H9 (cell line): ENCODE results near the gene MSH3. TPM values are rescaled to one million over a fixed set of nuclear protein-coding genes. Genes with fewer than 3 reads are reported as not detected.

Source experiments
- DNase-seq: peaks from one replicate; pipeline ENCODE4 v3.0.0-alpha.2; 2017
- H2AFZ ChIP-seq: one replicate; pipeline ENCODE4 v1.6.1; 2013; ENCODE audit warnings: mild to moderate bottlenecking, low read length, control low read depth, moderate library complexity
- H2AK5ac ChIP-seq: 2 replicates; pipeline ENCODE4 v1.6.1; 2013; ENCODE audit warnings: low read length, control low read depth, mixed read lengths; ENCODE audit not compliant: insufficient read length
- H2BK120ac ChIP-seq: one replicate; pipeline ENCODE4 v1.6.1; 2013; ENCODE audit warnings: low read depth, mild to moderate bottlenecking, low read length, control low read depth, inconsistent platforms; ENCODE audit not compliant: poor library complexity, severe bottlenecking
- H2BK12ac ChIP-seq: 2 replicates; pipeline ENCODE4 v1.6.1; 2013; ENCODE audit warnings: low read length, control low read depth, mixed read lengths, low read depth; ENCODE audit not compliant: insufficient read length
- H2BK15ac ChIP-seq: 2 replicates; pipeline ENCODE4 v1.6.1; 2013; ENCODE audit warnings: low read depth, low read length, control low read depth
- H2BK20ac ChIP-seq: one replicate; pipeline ENCODE4 v1.6.1; 2013; ENCODE audit warnings: low read depth, mild to moderate bottlenecking, low read length, control low read depth, inconsistent platforms; ENCODE audit not compliant: poor library complexity, severe bottlenecking
- H2BK5ac ChIP-seq: 2 replicates; pipeline ENCODE4 v1.6.1; 2013; ENCODE audit warnings: low read length, control low read depth, mixed read lengths; ENCODE audit not compliant: insufficient read length
- H3K14ac ChIP-seq: 2 replicates; pipeline ENCODE4 v1.6.1; 2013; ENCODE audit warnings: low read length, control low read depth; ENCODE audit not compliant: insufficient read depth
- H3K18ac ChIP-seq: 2 replicates; pipeline ENCODE4 v1.6.1; 2013; ENCODE audit warnings: low read depth, mild to moderate bottlenecking, mixed read lengths, low read length, control low read depth; ENCODE audit not compliant: insufficient read length
- H3K23ac ChIP-seq: 2 replicates; pipeline ENCODE4 v1.6.1; 2013; ENCODE audit warnings: low read length, control low read depth, mixed read lengths, low read depth; ENCODE audit not compliant: insufficient read length
- H3K23me2 ChIP-seq: 2 replicates; pipeline ENCODE4 v1.6.1; 2013; ENCODE audit warnings: low read depth, mild to moderate bottlenecking, mixed read lengths, low read length, control low read depth; ENCODE audit not compliant: insufficient read length, poor library complexity, severe bottlenecking
- H3K27ac ChIP-seq: 2 replicates; pipeline ENCODE4 v1.5.1; 2013; ENCODE audit warnings: low read length, control low read depth, mixed read lengths, low read depth; ENCODE audit not compliant: insufficient read length
- H3K27me3 ChIP-seq: 2 replicates; pipeline ENCODE4 v1.6.1; 2013; ENCODE audit warnings: low read length, control low read depth, inconsistent platforms; ENCODE audit not compliant: insufficient read depth
- H3K4ac ChIP-seq: 2 replicates; pipeline ENCODE4 v1.6.1; 2013; ENCODE audit warnings: low read depth, mild to moderate bottlenecking, control low read depth, inconsistent platforms, low read length, moderate library complexity
- H3K4me1 ChIP-seq: 2 replicates; pipeline ENCODE4 v1.6.1; 2013; ENCODE audit warnings: low read length, control low read depth, inconsistent platforms; ENCODE audit not compliant: insufficient read depth
- H3K4me2 ChIP-seq: 2 replicates; pipeline ENCODE4 v1.6.1; 2013; ENCODE audit warnings: low read length, control low read depth, mixed read lengths; ENCODE audit not compliant: insufficient read length, insufficient read depth
- H3K56ac ChIP-seq: 2 replicates; pipeline ENCODE4 v1.6.1; 2013; ENCODE audit warnings: low read depth, mild to moderate bottlenecking, mixed read lengths, low read length, control low read depth; ENCODE audit not compliant: insufficient read length
- H3K79me1 ChIP-seq: 2 replicates; pipeline ENCODE4 v1.6.1; 2013; ENCODE audit warnings: low read depth, mild to moderate bottlenecking, moderate library complexity, low read length, control low read depth, inconsistent platforms; ENCODE audit not compliant: insufficient read depth, poor library complexity, severe bottlenecking
- H3K79me2 ChIP-seq: 2 replicates; pipeline ENCODE4 v1.6.1; 2013; ENCODE audit warnings: low read length, control low read depth, inconsistent platforms; ENCODE audit not compliant: insufficient read depth
- H3K9ac ChIP-seq: 2 replicates; pipeline ENCODE4 v1.6.1; 2013; ENCODE audit warnings: low read length, control low read depth, mixed read lengths; ENCODE audit not compliant: insufficient read length; ENCODE audit errors: extremely low read depth
- H3K9me3 ChIP-seq: one replicate; pipeline ENCODE4 v1.6.1; 2013; ENCODE audit warnings: low read depth, low read length, inconsistent platforms; ENCODE audit not compliant: control insufficient read depth
- H3T11ph ChIP-seq: one replicate; pipeline ENCODE4 v1.6.1; 2013; ENCODE audit warnings: mild to moderate bottlenecking, low read length, control low read depth, inconsistent platforms
- H4K20me1 ChIP-seq: one replicate; pipeline ENCODE4 v1.6.1; 2013; ENCODE audit not compliant: control insufficient read depth, insufficient read length, insufficient read depth
- H4K5ac ChIP-seq: 2 replicates; pipeline ENCODE4 v1.6.1; 2013; ENCODE audit warnings: low read depth, mild to moderate bottlenecking, mixed read lengths, low read length, control low read depth; ENCODE audit not compliant: insufficient read length
- H4K8ac ChIP-seq: replicated peaks from 2 replicates; pipeline ENCODE4 v1.6.1; 2013; ENCODE audit warnings: low read length, control low read depth, mixed read lengths, low read depth; ENCODE audit not compliant: insufficient read length
- H4K91ac ChIP-seq: 2 replicates; pipeline ENCODE4 v1.6.1; 2013; ENCODE audit warnings: low read depth, mild to moderate bottlenecking, moderate library complexity, mixed read lengths, low read length, control low read depth; ENCODE audit not compliant: insufficient read length
- H3K27ac Mint-ChIP-seq, 3 experiments: 2 replicates in 2 of 3; 3 replicates in 1 of 3; pipeline ENCODE4 v1.8.0; 2020 to 2021; ENCODE audit warnings: mixed read lengths in 3 of 3, mild to moderate bottlenecking in 1 of 3, moderate library complexity in 1 of 3
- H3K27me3 Mint-ChIP-seq: 2 replicates; pipeline ENCODE4 v1.8.0; 2021; ENCODE audit warnings: low read depth, mild to moderate bottlenecking, moderate library complexity, mixed read lengths
- H3K36me3 Mint-ChIP-seq, 3 experiments: 2 replicates in 2 of 3; 3 replicates in 1 of 3; pipeline ENCODE4 v1.8.0; 2020 to 2021; ENCODE audit warnings: low read depth in 3 of 3, mixed read lengths in 3 of 3; ENCODE audit not compliant: insufficient read depth in 1 of 3
- H3K4me1 Mint-ChIP-seq, 2 experiments: 2 replicates each; pipeline ENCODE4 v1.8.0; 2020; ENCODE audit warnings: mixed read lengths in 2 of 2
- H3K4me3 Mint-ChIP-seq, 2 experiments: 2 replicates in 1 of 2; 3 replicates in 1 of 2; pipeline ENCODE4 v1.8.0; 2020 to 2021; ENCODE audit warnings: mild to moderate bottlenecking in 2 of 2, mixed read lengths in 2 of 2, moderate library complexity in 1 of 2
- H3K9me3 Mint-ChIP-seq, 2 experiments: 2 replicates in 1 of 2; 3 replicates in 1 of 2; pipeline ENCODE4 v1.8.0; 2020; ENCODE audit warnings: mild to moderate bottlenecking in 2 of 2, mixed read lengths in 2 of 2, moderate library complexity in 1 of 2
- CTCF ChIP-seq: fragments of 200-600 bp; sonication (generic); conservative IDR thresholded peaks from 3 replicates; pipeline ENCODE4 v1.8.0; 2021; ENCODE audit warnings: antibody characterized with exemption, mild to moderate bottlenecking
- WGBS: extraction: QIAGEN DNeasy Blood & Tissue Kit; methylation state at CpG from one replicate; pipeline ENCODE4 v1.1.7; 2013; ENCODE audit warnings: missing lambda C conversion rate, low lambda C conversion rate, mixed read lengths; ENCODE audit not compliant: insufficient read length; ENCODE audit errors: extremely low coverage; 5-methylcytosine and 5-hydroxymethylcytosine counted together
- total RNA-seq: library from RNA; stranded (reverse); gene quantifications from 2 replicates; pipeline ENCODE4 v1.2.1, GENCODE V29; 2021

The MSH3 gene
- total RNA-seq, 1 experiment from 2014 or later, result 17.3 TPM

- peaks cover 0 to 9% of the 10 kb centered on the region in 2 experiments; a peak in 2 of 4 replicates for H3K4me1 Mint-ChIP-seq
- H3K9me3 ChIP-seq, result no peaks in the 10 kb centered on the region
- H3K36me3 Mint-ChIP-seq, result 0 out of 7 replicates have a peak, but pooled peaks cover 0 to 3% (median 1%) of the 10 kb centered on the region in 3 experiments
- H3K9me3 Mint-ChIP-seq, result no peaks in the 10 kb centered on the region
- no peak overlapping the region for H4K5ac ChIP-seq
- H3K4me2 ChIP-seq, result no peak overlapping the region
- H2BK5ac ChIP-seq, result no peak overlapping the region
- no peak overlapping the region for H2AFZ ChIP-seq
- H3K23me2 ChIP-seq, result no peaks in the 10 kb centered on the region
- no peak overlapping the region for H2BK20ac ChIP-seq
- H3K18ac ChIP-seq, result no peak overlapping the region
- no CpG with 5 or more reads among the region's 5 CpGs for WGBS
- H3T11ph ChIP-seq, result no peak overlapping the region
- no peak overlapping the region for H3K56ac ChIP-seq
- no peak overlapping the region for H3K9ac ChIP-seq
- H3K4ac ChIP-seq, result no peak overlapping the region
- no peak overlapping the region for H4K91ac ChIP-seq
- no peak overlapping the region for H2AK5ac ChIP-seq
- H3K79me2 ChIP-seq, result no peaks in the 10 kb centered on the region
- no peaks in the 10 kb centered on the region for H3K27me3 Mint-ChIP-seq
- H3K27ac Mint-ChIP-seq, result peak overlapping the region in 2 of 3 experiments; percentile 20 to 44; a peak in 2 of 7 replicates
- H3K79me1 ChIP-seq, result no peaks in the 10 kb centered on the region
- no peak overlapping the region for H3K14ac ChIP-seq
- no peak overlapping the region for H3K27ac ChIP-seq
- H2BK15ac ChIP-seq, result no peak overlapping the region
- no peak overlapping the region for H4K8ac ChIP-seq
- H4K20me1 ChIP-seq, result no peaks in the 10 kb centered on the region
- H3K4me1 ChIP-seq, result no peaks in the 10 kb centered on the region; the same call in 1 of the 2 replicates
- no peak overlapping the region for H3K4me3 Mint-ChIP-seq
- H2BK12ac ChIP-seq, result no peak overlapping the region
- no peak for TF ChIP-seq CTCF
- no peak overlapping the region for H2BK120ac ChIP-seq
- no peak for DNase-seq
- H3K27me3 ChIP-seq, result no peaks in the 10 kb centered on the region
- H3K23ac ChIP-seq, result no peak overlapping the region
These were observed 43.9 kb downstream of the MSH3 start for GRCh38 chr5:80698369-80698768.
